BJ (cell line): ENCODE measurements around the gene SAP30L. TPM values are rescaled to one million over a fixed set of nuclear protein-coding genes. Genes with fewer than 3 reads are reported as not detected.

Source experiments
- CTCF ChIA-PET: fragments of 350-600 bp; formaldehyde crosslinking; extraction: SDS; loops from one replicate; lab custom pipeline; 2021; ENCODE audit warnings: antibody characterized with exemption, inconsistent platforms; lab: Yijun Ruan, JAX
- POLR2A ChIA-PET: fragments of 300-600 bp; sonication (Branson Sonifier 250); formaldehyde crosslinking; extraction: SDS; loops from one replicate; lab custom pipeline; 2021; ENCODE audit warnings: antibody characterized with exemption; lab: Charles Lee
- DNase-seq: peaks from one replicate; pipeline ENCODE4 v3.0.0-alpha.2; 2011; ENCODE audit warnings: low read depth
- H3K27me3 ChIP-seq: 2 replicates; pipeline ENCODE4 v1.6.0; 2011; ENCODE audit warnings: low read length; ENCODE audit not compliant: control insufficient read depth, insufficient read depth
- H3K36me3 ChIP-seq: 2 replicates; pipeline ENCODE4 v1.5.1; 2011; ENCODE audit warnings: low read length; ENCODE audit not compliant: control insufficient read depth, insufficient read depth
- H3K4me3 ChIP-seq: 2 replicates; pipeline ENCODE4 v1.5.1; 2011; ENCODE audit warnings: low read depth, mild to moderate bottlenecking, control low read depth, low read length
- polyA plus RNA-seq: library from polyadenylated mRNA; depleted of rRNA; stranded (reverse); fragments of >200 nt; gene quantifications from 2 replicates; pipeline ENCODE4 v1.2.3, GENCODE V29; 2011
- TF ChIP-seq, protein P1 (sequence below): IDR thresholded peaks from 2 replicates; pipeline ENCODE4 v1.5.1; 2011; ENCODE audit warnings: low read depth, mild to moderate bottlenecking, control low read depth, inconsistent platforms, low read length, moderate library complexity; ENCODE audit not compliant: insufficient read depth

SAP30L gene
- polyA plus RNA-seq, 1 experiment, result 26.3 TPM

- CTCF ChIA-PET, result no interaction called here
- Histone ChIP-seq H3K27me3 (no peaks in the 10 kb centered on the region), H3K4me3 (no peak overlapping the region), H3K36me3 (no peaks in the 10 kb centered on the region)
- DNase-seq, result no peak
- POLR2A ChIA-PET, result no interaction called here
- TF ChIP-seq, protein P1, sequence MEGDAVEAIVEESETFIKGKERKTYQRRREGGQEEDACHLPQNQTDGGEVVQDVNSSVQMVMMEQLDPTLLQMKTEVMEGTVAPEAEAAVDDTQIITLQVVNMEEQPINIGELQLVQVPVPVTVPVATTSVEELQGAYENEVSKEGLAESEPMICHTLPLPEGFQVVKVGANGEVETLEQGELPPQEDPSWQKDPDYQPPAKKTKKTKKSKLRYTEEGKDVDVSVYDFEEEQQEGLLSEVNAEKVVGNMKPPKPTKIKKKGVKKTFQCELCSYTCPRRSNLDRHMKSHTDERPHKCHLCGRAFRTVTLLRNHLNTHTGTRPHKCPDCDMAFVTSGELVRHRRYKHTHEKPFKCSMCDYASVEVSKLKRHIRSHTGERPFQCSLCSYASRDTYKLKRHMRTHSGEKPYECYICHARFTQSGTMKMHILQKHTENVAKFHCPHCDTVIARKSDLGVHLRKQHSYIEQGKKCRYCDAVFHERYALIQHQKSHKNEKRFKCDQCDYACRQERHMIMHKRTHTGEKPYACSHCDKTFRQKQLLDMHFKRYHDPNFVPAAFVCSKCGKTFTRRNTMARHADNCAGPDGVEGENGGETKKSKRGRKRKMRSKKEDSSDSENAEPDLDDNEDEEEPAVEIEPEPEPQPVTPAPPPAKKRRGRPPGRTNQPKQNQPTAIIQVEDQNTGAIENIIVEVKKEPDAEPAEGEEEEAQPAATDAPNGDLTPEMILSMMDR, result no peak
These were observed 17.6 kb upstream of the SAP30L start for GRCh38 chr5:154428208-154428607.

GRCh38 chr5:154429341-154429740 is 16.5 kb upstream of the SAP30L start:
- TF ChIP-seq, protein P1, result no peak
- ChIA-PET CTCF (interaction anchor here (0.8 kb wide), 1 partner anchor 10 kb away, joined by 3 read pairs; no protein-coding TSS in a partner anchor), POLR2A (no interaction called here)
- DNase-seq, result no peak
- H3K36me3 ChIP-seq, result no peaks in the 10 kb centered on the region
- H3K4me3 ChIP-seq, result no peak overlapping the region
- no peaks in the 10 kb centered on the region for H3K27me3 ChIP-seq

- Histone ChIP-seq H3K36me3 (no peaks in the 10 kb centered on the region), H3K27me3 (no peaks in the 10 kb centered on the region), H3K4me3 (no peak overlapping the region)
- ChIA-PET POLR2A (no interaction called here), CTCF (interaction anchor here (0.6 to 1.4 kb wide), 7 partner anchors 9 to 358 kb away, joined by 3 to 7 read pairs (median 4); no protein-coding TSS in a partner anchor)
- TF ChIP-seq, protein P1, result no peak
- DNase-seq, result no peak
These were observed 15.3 kb upstream of the SAP30L start for GRCh38 chr5:154430466-154430865.

GRCh38 chr5:154430961-154431630 is 14.7 kb upstream of the SAP30L start:
- CTCF ChIA-PET, result interaction anchor here (0.6 to 1.4 kb wide), 5 partner anchors 10 to 359 kb away, joined by 3 to 7 read pairs (median 4); no protein-coding TSS in a partner anchor
- TF ChIP-seq, protein P1, result no peak
- DNase-seq, result no peak
- Histone ChIP-seq H3K4me3 (no peak overlapping the region), H3K36me3 (no peaks in the 10 kb centered on the region), H3K27me3 (no peaks in the 10 kb centered on the region)
- POLR2A ChIA-PET, result no interaction called here

GRCh38 chr5:154435226-154435625 is 10.6 kb upstream of the SAP30L start:
- POLR2A ChIA-PET, result no interaction called here

More at GRCh38 chr5:154435226-154435625, 10.6 kb upstream of the SAP30L start:
- no peak for DNase-seq
- TF ChIP-seq, protein P1, result no peak
- Histone ChIP-seq H3K36me3 (peaks cover 2% of the 10 kb centered on the region; the same call in 1 of the 2 replicates), H3K4me3 (no peak overlapping the region), H3K27me3 (no peaks in the 10 kb centered on the region)
- CTCF ChIA-PET, result no interaction called here
